ENCODE data around the gene EDARADD. TPM values are rescaled to one million over a fixed set of nuclear protein-coding genes. Genes with fewer than 3 reads are reported as not detected.

Gene EDARADD
- total and polyA plus RNA-seq, 10 donors: 0.22 to 7.4 (median 2.1) TPM

- Histone ChIP-seq H3K4me3 (no peak overlapping the region), H3K36me3 (peaks cover 0 to under 1% (median 0%) of the 10 kb centered on the region in 6 donors), H3K27ac (peak overlapping the region in 5 of 8 donors; percentile 2 to 97 (median 71)), H3K4me1 (peaks cover 0 to 29% (median 20%) of the 10 kb centered on the region in 6 donors), H3K9me3 (no peaks in the 10 kb centered on the region), H3K27me3 (replicated peaks in 1 of 7) (no peaks in the 10 kb centered on the region)
- TF ChIP-seq CTCF (IDR thresholded peaks at IDR 0.05 in 8 of 11, conservative IDR thresholded peaks at IDR 0.05 in 3 of 11) (no peak), POLR2AphosphoS5 (IDR thresholded peaks at IDR 0.05) (peak in 1 of 3 donors; percentile 76)
- DNase-seq: no peak
- WGBS, 5 donors: 75 to 84% (median 80%) methylated on average over 4 of the region's 4 CpGs
- intact Hi-C loops (cut with DNase I; ENCODE audit: low total_unique reads): loop anchor here (5.0 kb wide), 1 partner anchor 238 kb away; the partner anchor contains the start of gene ERO1B
Measured at GRCh38 chr1:236520445-236521005, 126.4 kb downstream of the EDARADD start.

GRCh38 chr1:236522937-236523703 is 129.0 kb downstream of the EDARADD start:
- intact Hi-C loops (cut with DNase I; ENCODE audit: low total_unique reads): loop anchor here (5.0 kb wide), 1 partner anchor 241 kb away; the partner anchor contains the start of gene ERO1B
- 16 to 44% (median 33%) methylated on average over 20 to 26 of the region's 26 CpGs for WGBS, 5 donors
- no peak for DNase-seq
- H3K9me3 ChIP-seq: no peaks in the 10 kb centered on the region
- H3K36me3 ChIP-seq: peaks cover 0 to 27% (median 20%) of the 10 kb centered on the region in 6 donors
- TF ChIP-seq POLR2AphosphoS5 (IDR thresholded peaks at IDR 0.05) (no peak), CTCF (IDR thresholded peaks at IDR 0.05 in 8 of 11, conservative IDR thresholded peaks at IDR 0.05 in 3 of 11) (no peak), POLR2A (IDR thresholded peaks at IDR 0.05) (no peak)
- H3K27me3 ChIP-seq (replicated peaks in 1 of 7): no peaks in the 10 kb centered on the region
- peak overlapping the region; percentile 86 to 99 (median 97) for H3K27ac ChIP-seq
- peaks cover 0 to 34% (median 17%) of the 10 kb centered on the region in 6 donors for H3K4me1 ChIP-seq
- H3K4me3 ChIP-seq: peak overlapping the region; percentile 88 to 98 (median 94)

GRCh38 chr1:236523704-236524141 is 129.6 kb downstream of the EDARADD start, which contains the start of gene LGALS8:
Gene LGALS8 (plus strand): TSS chr1:236523982. CDS start chr1:236526071, 2,089 bp downstream.
- TF ChIP-seq POLR2AphosphoS5 (IDR thresholded peaks at IDR 0.05): peak; percentile 90 to 95 (median 94)
- TF ChIP-seq CTCF (IDR thresholded peaks at IDR 0.05 in 8 of 11, conservative IDR thresholded peaks at IDR 0.05 in 3 of 11): peak in 1 of 11 experiments; percentile 11
- TF ChIP-seq POLR2A (IDR thresholded peaks at IDR 0.05): peak in 1 of 3 donors; percentile 58
- H3K27me3 ChIP-seq (replicated peaks in 1 of 7): no peaks in the 10 kb centered on the region
- 0 to 1% (median 1%) methylated on average over 33 to 35 of the region's 35 CpGs for WGBS, 5 donors
- H3K4me3 ChIP-seq: peak within 1 kb of the TSS; percentile 88 to 98 (median 94)
- no peaks in the 10 kb centered on the region for H3K9me3 ChIP-seq
- peak; percentile 98 for DNase-seq
- peaks cover 0 to 34% (median 17%) of the 10 kb centered on the region in 6 donors for H3K4me1 ChIP-seq
- peaks cover 0 to 33% (median 21%) of the 10 kb centered on the region in 6 donors for H3K36me3 ChIP-seq
- peak within 1 kb of the TSS; percentile 86 to 99 (median 97) for H3K27ac ChIP-seq
- intact Hi-C loops (cut with DNase I; ENCODE audit: low total_unique reads): loop anchor here (5.0 kb wide), 1 partner anchor 241 kb away; the partner anchor contains the start of gene ERO1B

Measured in spleen (tissue), 11 donors.